Rectal smooth muscle tissue (tissue), 1 donor: ENCODE results near the gene IFTAP.

Experiments
- H3K27ac ChIP-seq: one replicate; pipeline ENCODE4 v1.7.0; 2013; ENCODE audit warnings: low read depth, low read length, inconsistent platforms
- H3K27me3 ChIP-seq: one replicate; pipeline ENCODE4 v1.7.0; 2013; ENCODE audit warnings: low read length; ENCODE audit not compliant: control insufficient read depth, insufficient read depth
- H3K36me3 ChIP-seq: one replicate; pipeline ENCODE4 v1.7.0; 2013; ENCODE audit warnings: low read length; ENCODE audit not compliant: control insufficient read depth, insufficient read depth
- H3K4me1 ChIP-seq: one replicate; pipeline ENCODE4 v1.7.0; 2013; ENCODE audit warnings: low read length; ENCODE audit not compliant: control insufficient read depth, insufficient read depth
- H3K4me3 ChIP-seq: one replicate; pipeline ENCODE4 v1.7.0; 2013; ENCODE audit warnings: low read length
- H3K9ac ChIP-seq: one replicate; pipeline ENCODE4 v1.7.0; 2013; ENCODE audit warnings: low read length

Gene IFTAP

DNA sequence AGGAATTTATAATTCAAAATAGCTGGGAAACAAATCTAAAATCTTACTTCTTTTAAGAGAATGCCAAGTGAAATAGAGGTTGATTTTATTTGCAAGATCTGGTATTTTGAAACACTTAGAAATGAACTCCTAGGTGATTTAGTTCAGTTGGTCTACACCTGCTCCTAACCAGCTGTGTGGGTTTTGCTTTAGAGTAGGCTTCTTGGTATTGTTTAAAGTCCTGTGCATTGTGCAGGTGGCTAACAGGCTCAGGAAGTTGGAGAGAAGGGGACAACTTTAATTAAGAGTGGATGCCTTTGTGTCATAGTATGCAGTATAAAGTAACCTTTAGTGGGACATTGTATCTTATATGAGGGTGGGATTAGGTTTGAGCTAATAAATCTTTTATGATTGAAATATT lies 7.8 kb downstream of the IFTAP start:
- no peaks in the 10 kb centered on the region for H3K36me3 ChIP-seq
- H3K27me3 ChIP-seq: no peaks in the 10 kb centered on the region
- no peaks in the 10 kb centered on the region for H3K4me1 ChIP-seq
- H3K9ac ChIP-seq: no peak overlapping the region
- H3K27ac ChIP-seq: no peak overlapping the region
- H3K4me3 ChIP-seq: no peak overlapping the region

DNA sequence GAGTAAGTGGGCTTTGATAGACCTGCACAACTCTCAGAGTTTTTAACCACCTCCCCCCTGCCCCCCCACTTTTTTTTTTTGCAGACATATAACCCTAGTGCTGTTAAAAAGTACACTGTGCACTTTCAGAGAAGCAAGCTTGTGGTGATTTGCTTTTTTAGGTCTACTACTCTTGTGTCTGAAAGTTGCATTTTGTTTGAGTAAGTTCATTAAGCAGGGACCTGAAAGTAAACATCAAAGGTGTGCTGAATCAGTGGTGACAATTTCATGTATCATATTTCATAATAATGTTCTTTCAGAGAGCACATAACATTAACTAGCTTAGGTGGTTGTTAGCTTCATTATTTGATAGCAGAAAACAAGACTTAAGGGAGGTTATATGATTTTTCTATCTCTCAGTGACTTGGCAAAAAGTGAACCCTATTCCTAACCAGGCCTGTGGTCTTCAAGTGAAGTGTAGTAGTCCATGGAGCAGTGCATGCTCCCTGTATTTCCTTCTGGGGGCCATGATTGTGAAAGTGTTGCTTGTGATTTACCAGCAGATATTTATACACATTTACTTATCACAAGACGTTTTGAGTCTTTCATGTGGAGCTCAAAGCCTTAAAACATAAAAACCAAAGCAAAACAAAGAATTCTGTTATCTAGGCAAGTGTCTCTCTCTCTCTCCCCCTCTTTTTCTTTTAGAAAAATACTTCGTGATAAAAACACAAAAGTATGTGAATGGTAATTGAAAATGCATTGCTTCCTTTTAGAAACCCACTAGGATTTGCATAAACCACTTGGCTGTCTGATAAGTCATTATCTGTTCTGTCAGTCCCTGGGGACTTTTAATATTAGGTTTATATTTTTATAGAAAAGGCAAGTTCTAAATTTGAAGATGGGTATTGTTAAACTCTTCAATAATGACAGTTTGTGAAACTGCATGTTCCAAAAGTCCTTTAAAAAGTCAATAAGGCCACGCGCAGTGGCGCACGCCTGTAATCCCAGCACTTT lies 11.2 kb downstream of the IFTAP start:
- H3K36me3 ChIP-seq: no peaks in the 10 kb centered on the region
- no peak overlapping the region for H3K27ac ChIP-seq
- H3K4me1 ChIP-seq: no peaks in the 10 kb centered on the region
- H3K4me3 ChIP-seq: no peak overlapping the region
- H3K27me3 ChIP-seq: no peaks in the 10 kb centered on the region
- no peak overlapping the region for H3K9ac ChIP-seq

DNA sequence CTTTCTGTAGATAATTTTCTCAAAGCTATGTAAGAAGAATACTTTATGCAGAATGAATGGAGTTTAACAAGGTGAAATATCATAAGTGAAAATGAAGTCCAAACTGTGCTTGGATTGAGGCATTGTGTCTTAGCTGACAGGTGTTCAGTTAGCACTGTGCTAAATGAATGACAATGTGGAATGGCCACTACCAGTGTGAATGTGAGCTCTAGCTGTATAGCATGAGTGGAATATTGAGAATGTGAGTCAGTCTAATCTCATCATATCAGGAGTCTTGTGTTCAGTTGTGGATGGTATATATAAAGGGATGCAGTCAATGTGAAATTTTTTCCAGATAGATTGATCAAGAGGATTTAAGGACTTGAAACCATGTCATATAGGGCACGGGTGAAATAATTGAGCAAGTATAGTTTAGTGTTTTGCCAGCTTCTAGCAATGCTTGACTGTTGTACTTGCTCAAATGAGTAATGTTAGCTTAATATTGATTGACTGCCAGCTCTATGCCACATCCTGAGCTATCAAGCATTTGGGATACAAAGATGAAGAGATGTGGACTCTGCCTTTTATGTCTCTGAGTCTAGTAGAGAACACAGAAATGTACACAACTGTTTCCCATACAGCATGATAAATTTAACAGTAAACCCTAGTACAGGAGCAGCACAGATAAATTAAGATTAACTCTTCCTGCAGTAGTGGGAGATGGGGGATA lies 14.3 kb downstream of the IFTAP start:
- Histone ChIP-seq H3K27me3 (no peaks in the 10 kb centered on the region), H3K9ac (no peak overlapping the region), H3K4me3 (no peak overlapping the region), H3K36me3 (no peaks in the 10 kb centered on the region), H3K27ac (no peak overlapping the region), H3K4me1 (no peaks in the 10 kb centered on the region)

DNA sequence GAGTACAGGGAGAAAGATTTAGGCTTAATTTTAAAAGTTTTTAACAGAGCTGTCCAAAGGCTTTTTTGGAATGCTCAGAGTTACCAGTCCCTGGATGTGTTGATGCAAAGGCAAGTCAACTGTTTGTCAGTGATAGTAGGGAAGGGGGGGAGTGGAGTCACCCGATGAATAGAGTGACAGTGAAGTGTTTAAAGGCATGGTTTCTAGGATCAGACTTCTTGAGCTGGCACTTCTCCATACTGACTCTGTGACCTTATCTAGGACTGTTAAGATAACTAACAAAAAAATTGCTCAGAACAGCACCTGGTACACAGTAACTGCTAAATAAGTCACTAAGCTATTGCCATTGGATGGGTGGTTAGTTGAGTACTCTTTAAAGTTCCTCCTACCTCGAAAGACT lies 15.1 kb downstream of the IFTAP start:
- no peak overlapping the region for H3K9ac ChIP-seq
- H3K27ac ChIP-seq: no peak overlapping the region
- H3K4me1 ChIP-seq: no peaks in the 10 kb centered on the region
- H3K4me3 ChIP-seq: no peak overlapping the region
- H3K27me3 ChIP-seq: no peaks in the 10 kb centered on the region
- H3K36me3 ChIP-seq: no peaks in the 10 kb centered on the region

DNA sequence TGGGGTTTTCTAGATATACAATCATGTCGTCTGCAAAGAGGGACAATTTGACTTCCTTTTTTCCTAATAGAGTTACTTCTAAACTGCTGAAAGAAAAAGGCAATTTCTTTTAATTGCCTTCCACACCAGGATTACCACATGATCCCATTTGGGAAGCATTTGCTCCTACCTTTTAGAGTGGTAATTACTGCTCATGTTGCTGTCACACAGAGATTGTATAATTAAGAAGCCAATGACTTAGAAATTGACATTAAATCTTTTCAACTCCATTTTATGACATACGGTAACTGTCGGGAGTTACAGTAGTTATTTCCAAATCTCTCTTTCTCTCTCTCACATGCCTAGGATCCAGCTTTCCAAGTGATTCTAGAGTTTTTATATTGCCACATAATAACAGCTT lies 21.5 kb downstream of the IFTAP start:
- Histone ChIP-seq H3K27me3 (no peaks in the 10 kb centered on the region), H3K9ac (no peak overlapping the region), H3K4me3 (no peak overlapping the region), H3K36me3 (no peaks in the 10 kb centered on the region), H3K27ac (no peak overlapping the region), H3K4me1 (peaks cover 12% of the 10 kb centered on the region)

DNA sequence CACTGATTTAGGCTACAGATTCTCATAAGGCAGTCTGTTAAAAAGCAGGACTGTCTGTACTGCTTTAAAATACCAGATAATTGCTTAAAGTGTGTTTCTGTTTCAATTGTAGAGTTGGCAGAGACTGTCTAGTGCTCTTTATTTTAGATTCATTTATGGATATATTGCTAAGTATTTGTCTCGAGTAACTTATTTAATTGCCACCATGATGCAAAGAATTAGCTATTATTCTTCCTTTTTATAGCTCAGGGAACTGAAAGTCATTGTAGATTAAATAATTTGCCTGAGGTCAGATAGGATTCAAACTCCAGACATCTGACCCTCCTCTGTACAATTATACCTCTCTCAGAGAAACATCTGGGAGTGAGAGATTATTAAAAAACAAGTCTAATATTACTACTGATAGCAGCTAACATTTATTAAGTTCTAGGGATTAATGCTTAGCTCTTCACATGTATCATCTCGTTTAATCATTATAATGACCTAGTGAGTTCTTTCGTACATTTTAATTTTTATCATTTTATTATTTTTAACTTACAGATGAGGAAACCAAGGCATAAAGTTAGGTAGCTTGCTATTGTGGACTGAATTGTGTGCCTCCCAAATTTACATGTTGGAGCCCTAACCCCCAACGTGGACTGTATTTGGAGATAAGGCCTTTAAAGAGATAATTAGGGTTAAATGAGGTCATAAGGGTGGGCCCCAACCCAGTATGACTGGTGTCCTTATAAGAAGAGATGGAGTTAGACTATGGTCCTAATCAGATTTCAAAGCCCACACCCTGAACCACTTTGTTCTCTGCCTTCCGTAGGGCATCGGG lies 23.5 kb downstream of the IFTAP start:
- Histone ChIP-seq H3K4me3 (no peak overlapping the region), H3K27me3 (no peaks in the 10 kb centered on the region)

DNA sequence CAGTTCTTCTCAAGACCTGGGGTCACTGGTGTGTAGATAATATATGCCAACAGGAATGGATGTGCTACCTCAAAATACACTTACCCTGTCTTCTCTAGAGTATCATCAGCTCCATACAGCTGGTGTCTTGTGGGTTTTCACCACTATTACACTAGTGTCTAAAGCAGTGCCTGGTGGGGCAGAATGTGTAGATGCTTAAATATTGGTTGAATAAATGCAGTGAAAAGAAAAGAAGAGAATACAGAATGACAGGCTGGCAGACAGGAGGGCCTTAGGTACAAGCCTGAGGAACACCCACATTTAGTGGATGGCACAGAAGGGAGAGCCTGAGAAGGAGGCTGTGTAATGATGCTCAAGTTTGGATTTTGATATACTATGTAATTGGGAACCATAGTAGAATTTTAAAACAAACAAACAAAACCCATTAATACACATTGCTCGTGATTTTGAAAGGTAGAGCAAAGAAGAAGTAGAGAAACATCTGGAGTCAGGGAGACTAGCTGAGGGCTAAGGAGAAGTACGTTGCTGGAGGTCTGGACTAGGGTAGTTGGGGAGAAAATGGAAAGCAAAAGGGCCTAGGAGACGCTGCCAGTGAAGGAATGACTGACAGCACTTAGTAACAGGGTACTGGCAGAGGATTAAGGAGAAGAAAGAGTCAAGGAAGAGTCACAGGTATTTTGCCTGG lies 24.2 kb downstream of the IFTAP start:
- Histone ChIP-seq H3K9ac (no peak overlapping the region), H3K4me3 (no peak overlapping the region), H3K27ac (peak overlapping the region; percentile 30), H3K36me3 (no peaks in the 10 kb centered on the region), H3K27me3 (no peaks in the 10 kb centered on the region), H3K4me1 (peaks cover 14% of the 10 kb centered on the region)

More for the DNA sequence above, 23.5 kb downstream of the IFTAP start:
- H3K9ac ChIP-seq: no peak overlapping the region
- peaks cover 14% of the 10 kb centered on the region for H3K4me1 ChIP-seq
- H3K36me3 ChIP-seq: no peaks in the 10 kb centered on the region
- no peak overlapping the region for H3K27ac ChIP-seq

DNA sequence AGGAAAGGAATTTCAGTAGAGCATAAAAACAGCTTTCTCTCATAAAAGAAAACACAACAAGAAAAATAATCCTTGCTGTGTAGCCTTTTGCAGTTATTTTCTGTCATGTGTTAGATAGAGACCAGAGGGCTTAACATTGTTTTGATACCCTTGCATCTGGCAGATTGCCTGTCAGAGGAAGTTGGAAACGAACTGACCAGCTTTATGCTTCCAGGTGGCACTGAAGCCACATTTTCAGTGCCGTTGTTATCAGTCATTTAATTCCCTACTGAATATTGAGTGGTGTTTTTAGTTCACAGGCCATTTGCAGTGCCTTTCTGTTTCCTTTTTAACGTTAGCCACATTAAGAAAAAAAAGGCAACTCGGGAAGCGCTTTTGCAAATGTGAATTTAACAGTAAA lies 25.2 kb downstream of the IFTAP start:
- no peaks in the 10 kb centered on the region for H3K36me3 ChIP-seq
- H3K4me3 ChIP-seq: peak overlapping the region; percentile 48
- peak overlapping the region; percentile 30 for H3K27ac ChIP-seq
- peaks cover 14% of the 10 kb centered on the region for H3K4me1 ChIP-seq
- H3K9ac ChIP-seq: no peak overlapping the region
- H3K27me3 ChIP-seq: no peaks in the 10 kb centered on the region

DNA sequence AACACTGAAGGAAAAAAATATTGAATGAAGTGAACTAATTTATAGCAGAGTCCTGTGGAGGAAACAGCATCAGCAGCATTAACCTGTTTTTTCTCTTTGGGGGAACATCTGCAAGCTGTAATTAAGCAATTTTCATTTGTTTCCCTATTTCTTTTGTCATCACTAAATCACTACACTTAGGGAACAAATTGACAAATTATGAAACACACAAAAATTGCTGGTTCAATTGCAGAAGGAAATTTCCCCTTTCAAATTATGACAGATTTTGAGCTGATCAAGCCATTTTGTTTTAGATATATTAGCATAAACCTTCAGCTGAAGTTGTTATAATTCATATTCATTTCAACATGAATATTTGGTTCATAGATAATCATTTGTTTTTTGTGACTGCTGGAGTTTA lies 25.9 kb downstream of the IFTAP start:
- Histone ChIP-seq H3K36me3 (no peaks in the 10 kb centered on the region), H3K27me3 (no peaks in the 10 kb centered on the region), H3K27ac (no peak overlapping the region), H3K4me3 (no peak overlapping the region), H3K9ac (no peak overlapping the region), H3K4me1 (peaks cover 14% of the 10 kb centered on the region)

DNA sequence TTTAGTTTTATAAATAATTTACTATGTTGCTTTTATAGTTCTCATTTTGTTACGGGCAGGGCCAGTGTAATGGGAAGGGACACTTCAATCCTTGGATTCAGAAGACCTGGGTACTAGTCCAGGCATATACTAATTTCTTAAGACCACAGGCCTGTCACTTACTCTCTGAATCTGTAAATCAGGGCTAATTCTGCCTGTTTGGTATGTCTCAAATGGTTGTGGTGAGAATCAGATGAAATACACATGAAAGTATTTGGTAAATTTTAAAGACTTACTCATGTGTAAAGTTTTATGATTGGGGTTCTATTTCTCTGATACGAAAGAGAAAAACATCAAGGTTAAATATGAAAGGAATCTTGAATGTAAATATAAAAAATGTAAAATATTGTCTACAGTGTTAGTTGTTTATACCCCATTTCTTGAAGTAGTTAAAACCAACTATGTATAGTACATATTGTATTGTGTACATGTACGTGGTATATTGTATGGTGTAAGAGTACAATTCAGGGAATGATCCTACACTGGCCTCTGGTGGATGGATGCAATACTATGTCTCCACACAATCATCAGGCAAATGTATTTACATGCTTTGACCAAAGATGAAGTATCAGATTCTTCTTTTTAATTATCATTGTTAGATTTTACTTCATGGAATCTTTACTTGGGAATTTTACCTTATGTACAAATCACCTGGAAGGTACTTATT lies 28.3 kb downstream of the IFTAP start:
- no peaks in the 10 kb centered on the region for H3K36me3 ChIP-seq
- H3K4me1 ChIP-seq: peaks cover 16% of the 10 kb centered on the region
- no peaks in the 10 kb centered on the region for H3K27me3 ChIP-seq
- H3K9ac ChIP-seq: no peak overlapping the region
- H3K4me3 ChIP-seq: no peak overlapping the region
- H3K27ac ChIP-seq: no peak overlapping the region

DNA sequence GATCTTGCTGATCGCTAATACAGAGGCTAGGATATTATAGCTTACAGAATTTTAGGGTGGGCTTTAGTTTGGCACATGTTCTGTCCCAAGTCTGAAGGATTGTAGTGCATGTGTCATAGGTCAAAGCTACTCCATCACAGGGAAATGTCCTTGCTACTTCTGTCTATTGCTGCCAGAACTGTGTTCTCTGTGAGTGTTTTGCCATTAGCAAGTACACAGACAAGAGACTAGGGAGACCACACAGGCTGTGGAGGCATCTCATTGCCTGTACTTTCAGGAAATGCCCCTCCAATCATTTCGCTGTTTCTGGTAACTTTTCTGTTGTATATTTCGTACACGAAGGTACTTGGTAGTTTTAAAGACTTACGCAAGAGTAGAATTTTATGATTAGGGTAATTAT lies 29.2 kb downstream of the IFTAP start:
- no peak overlapping the region for H3K27ac ChIP-seq

More for the DNA sequence above, 29.2 kb downstream of the IFTAP start:
- H3K4me1 ChIP-seq: peaks cover 17% of the 10 kb centered on the region
- no peak overlapping the region for H3K4me3 ChIP-seq
- no peaks in the 10 kb centered on the region for H3K36me3 ChIP-seq
- H3K9ac ChIP-seq: no peak overlapping the region
- H3K27me3 ChIP-seq: no peaks in the 10 kb centered on the region
